Endothelial cell of umbilical vein (primary cell): ENCODE results near the gene STMND1. TPM values are rescaled to one million over a fixed set of nuclear protein-coding genes. Genes with fewer than 3 reads are reported as not detected.

ENCODE experiments used
- BruUV-seq: library from RNA; stranded (reverse); fragments of 400-500 nt; replicated peaks from 2 replicates; lab custom pipeline; 2021; lab: Mats Ljungman, UMichigan
- CTCF ChIA-PET: fragments of 300-600, 350-600 bp; sonication (Branson Sonifier 250); formaldehyde crosslinking; loops from one replicate; lab custom pipeline; 2021; ENCODE audit warnings: antibody characterized with exemption, inconsistent platforms; lab: Charles Lee
- POLR2A ChIA-PET: fragments of 300-600, 350-600 bp; sonication (Branson Sonifier 250); formaldehyde crosslinking; loops from one replicate; lab custom pipeline; 2021; ENCODE audit warnings: antibody characterized with exemption, inconsistent platforms; lab: Charles Lee
- DNase-seq: peaks from one replicate; pipeline ENCODE4 v3.0.0-alpha.2; 2011; ENCODE audit warnings: low read depth, low spot score
- FAIRE-seq: peaks from 2 replicates; lab custom pipeline; 2011; peaks lifted over from hg19 to GRCh38; lab: Jason Lieb, UNC
- H2AFZ ChIP-seq: 2 replicates; pipeline ENCODE4 v1.6.0; 2012; ENCODE audit warnings: low read depth, low read length, control low read depth, inconsistent platforms
- H3K27ac ChIP-seq: 2 replicates; pipeline ENCODE4 v1.5.1; 2011; ENCODE audit warnings: low read depth, mild to moderate bottlenecking, control low read depth, low read length, moderate library complexity; ENCODE audit not compliant: insufficient read depth
- H3K27me3 ChIP-seq, 2 experiments: 2 replicates each; pipeline versions ENCODE4 v1.6.0 to v1.6.1; 2011; ENCODE audit warnings: low read length in 2 of 2, mixed read lengths in 1 of 2; ENCODE audit not compliant: control insufficient read depth in 2 of 2, insufficient read depth in 2 of 2
- H3K36me3 ChIP-seq, 2 experiments: 2 replicates in 1 of 2; 3 replicates in 1 of 2; pipeline ENCODE4 v1.5.1; 2011; ENCODE audit warnings: low read length in 2 of 2, mild to moderate bottlenecking in 1 of 2, moderate library complexity in 1 of 2; ENCODE audit not compliant: control insufficient read depth in 2 of 2, insufficient read depth in 2 of 2; ENCODE audit errors: extremely low read depth in 1 of 2
- H3K4me1 ChIP-seq: 3 replicates; pipeline ENCODE4 v1.5.1; 2011; ENCODE audit warnings: mild to moderate bottlenecking, low read length; ENCODE audit not compliant: control insufficient read depth, insufficient read depth; ENCODE audit errors: extremely low read depth
- H3K4me2 ChIP-seq: 2 replicates; pipeline ENCODE4 v1.6.1; 2011; ENCODE audit warnings: low read length, control low read depth, mixed read lengths; ENCODE audit not compliant: insufficient read depth
- H3K4me3 ChIP-seq, 3 experiments: fragments of 200-600 bp in 1 of 3; sonication (generic), shearing (Covaris generic) in 1 of 3; replicated peaks in 1 of 3; 2 replicates each; pipeline ENCODE4 v1.5.1; 2011 to 2016; ENCODE audit warnings: control low read depth in 3 of 3, low read length in 3 of 3, mild to moderate bottlenecking in 2 of 3, inconsistent platforms in 1 of 3, low read depth in 1 of 3, moderate library complexity in 1 of 3; ENCODE audit not compliant: insufficient read depth in 1 of 3
- H3K79me2 ChIP-seq: 2 replicates; pipeline ENCODE4 v1.6.0; 2012; ENCODE audit warnings: low read length, inconsistent platforms; ENCODE audit not compliant: control insufficient read depth, insufficient read depth
- H3K9ac ChIP-seq: replicated peaks from 2 replicates; pipeline ENCODE3; 2011; ENCODE audit warnings: low read length, control low read depth; ENCODE audit not compliant: insufficient read depth; ENCODE audit errors: extremely low read depth
- H3K9me1 ChIP-seq: replicated peaks from 3 replicates; pipeline ENCODE4 v1.6.0; 2011; ENCODE audit warnings: mild to moderate bottlenecking, low read length; ENCODE audit not compliant: control insufficient read depth, insufficient read depth; ENCODE audit errors: extremely low read depth
- H3K9me3 ChIP-seq: replicated peaks from 2 replicates; pipeline ENCODE4 v1.5.1; 2012; ENCODE audit warnings: low read length, inconsistent platforms; ENCODE audit not compliant: control insufficient read depth, insufficient read depth
- H4K20me1 ChIP-seq: replicated peaks from 2 replicates; pipeline ENCODE3; 2011; ENCODE audit warnings: mild to moderate bottlenecking, low read length; ENCODE audit not compliant: control insufficient read depth, insufficient read depth; ENCODE audit errors: extremely low read depth
- EZH2 ChIP-seq: IDR thresholded peaks from 2 replicates; pipeline ENCODE4 v1.6.1; 2012; ENCODE audit warnings: borderline replicate concordance, low read depth, mild to moderate bottlenecking, moderate library complexity, low read length, inconsistent platforms; ENCODE audit not compliant: severe bottlenecking
- FOS ChIP-seq: IDR thresholded peaks from 2 replicates; pipeline ENCODE4 v1.6.1; 2011; ENCODE audit warnings: mild to moderate bottlenecking, low read length, moderate library complexity, borderline replicate concordance; ENCODE audit not compliant: insufficient read depth
- GATA2 ChIP-seq: IDR thresholded peaks from 2 replicates; pipeline ENCODE4 v1.7.0; 2011; ENCODE audit warnings: low read depth, mild to moderate bottlenecking, moderate library complexity, mixed read lengths, low read length; ENCODE audit not compliant: insufficient read length, insufficient read depth
- JUN ChIP-seq: IDR thresholded peaks from 2 replicates; pipeline ENCODE4 v1.6.1; 2011; ENCODE audit warnings: borderline replicate concordance, low read depth; ENCODE audit not compliant: insufficient read length, insufficient read depth
- MYC ChIP-seq: IDR thresholded peaks from one replicate; pipeline ENCODE4 v1.6.1; 2011; ENCODE audit warnings: mild to moderate bottlenecking, low read depth, low read length
- POLR2A ChIP-seq: IDR thresholded peaks from 2 replicates; pipeline ENCODE4 v1.6.1; 2012; ENCODE audit warnings: low read depth, mild to moderate bottlenecking, control low read depth, low read length
- POLR2AphosphoS5 ChIP-seq: IDR thresholded peaks from 2 replicates; pipeline ENCODE4 v1.6.1; 2012; ENCODE audit warnings: low read depth, mild to moderate bottlenecking, control low read depth, low read length, moderate library complexity; ENCODE audit not compliant: insufficient read depth
- dilution Hi-C: fragments of 300-500 bp; cut with MboI; formaldehyde crosslinking; loops from one replicate; pipeline ENCODE4 v1.15.0; 2019; ENCODE audit warnings: low sequenced_read_pairs; ENCODE audit not compliant: extremely low pct_ligation_motif_present
- intact Hi-C: fragments of 100-400 bp; cut with micrococcal nuclease; formaldehyde crosslinking; loops from one replicate; pipeline ENCODE4 v1.10.0; 2022
- polyA plus RNA-seq, 4 experiments: library from polyadenylated mRNA; depleted of rRNA in 3 of 4; stranded (reverse) in 3 of 4; unstranded in 1 of 4; fragments of >200 nt; gene quantifications; 2 replicates each; pipeline versions ENCODE4 v1.2.1 to v1.2.3, GENCODE V29; 2011 to 2012; ENCODE audit warnings: missing spikeins in 1 of 4
- total RNA-seq: library from RNA; stranded (reverse); gene quantifications from 2 replicates; pipeline ENCODE4 v1.2.3, GENCODE V29; 2021
- TF ChIP-seq, protein P1 (sequence below), 2 donors: IDR thresholded peaks; 1 replicate in 1 of 2; 2 replicates in 1 of 2; pipeline ENCODE4 v1.5.1; 2011; ENCODE audit warnings: low read length in 2 of 2, mild to moderate bottlenecking in 2 of 2, moderate library complexity in 2 of 2, control low read depth in 1 of 2, inconsistent platforms in 1 of 2, low read depth in 1 of 2; ENCODE audit not compliant: insufficient read depth in 1 of 2; ENCODE audit errors: extremely low read depth in 1 of 2
- TF ChIP-seq, protein P2 (sequence below): IDR thresholded peaks from 2 replicates; pipeline ENCODE4 v1.6.1; 2011; ENCODE audit not compliant: insufficient read depth, insufficient read length

Gene STMND1
- total and polyA plus RNA-seq, 2 donors (not counting 3 experiments of a cell fraction or from before 2014, with no cell fraction given) = not detected

DNA sequence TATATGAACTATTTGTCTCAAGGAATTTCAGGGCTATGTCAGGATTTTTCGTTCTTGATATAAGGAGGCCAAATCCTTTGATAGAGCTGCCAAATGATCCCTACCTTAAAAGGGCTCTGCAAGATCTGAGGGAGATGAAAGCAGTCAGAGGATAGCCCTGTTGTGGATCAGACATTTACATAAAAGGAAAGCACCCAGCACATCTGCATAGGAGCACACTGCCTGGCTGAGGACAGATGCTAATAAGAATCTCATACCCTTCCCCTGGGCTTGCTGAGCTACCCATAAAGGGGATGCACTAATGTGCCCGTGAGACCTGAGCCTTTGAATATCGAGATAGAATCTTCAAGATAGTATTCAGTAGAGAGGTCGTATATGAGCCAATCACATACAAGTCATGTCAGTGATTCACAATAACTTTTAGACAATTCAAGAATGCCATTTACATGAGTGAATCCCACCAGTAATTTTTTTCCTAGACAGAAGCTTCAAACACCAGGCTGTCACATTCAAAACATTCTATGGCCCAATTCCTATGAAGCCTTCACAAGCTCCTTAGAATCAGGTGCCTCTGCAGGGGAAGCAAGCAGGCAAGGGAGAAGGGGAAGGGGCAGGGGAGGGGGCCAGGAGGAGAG, 71.1 kb downstream of the STMND1 start:
- intact Hi-C loops = no loop called here
- Histone ChIP-seq H3K27me3 (no peaks in the 10 kb centered on the region), H3K4me1 (no peaks in the 10 kb centered on the region), H3K9me3 (no peaks in the 10 kb centered on the region), H3K4me3 (no peak overlapping the region), H3K9me1 (no peaks in the 10 kb centered on the region), H2AFZ (no peak overlapping the region), H3K27ac (no peak overlapping the region), H3K9ac (no peak overlapping the region), H3K4me2 (no peak overlapping the region), H4K20me1 (no peaks in the 10 kb centered on the region), H3K36me3 (no peaks in the 10 kb centered on the region), H3K79me2 (no peaks in the 10 kb centered on the region)
- no TSS peak for BruUV-seq
- ChIA-PET POLR2A (no interaction called here), CTCF (no interaction called here)
- TF ChIP-seq GATA2 (no peak), EZH2 (no peak), POLR2AphosphoS5 (no peak), MYC (no peak), JUN (no peak), POLR2A (no peak), FOS (no peak)
- TF ChIP-seq, protein P1, sequence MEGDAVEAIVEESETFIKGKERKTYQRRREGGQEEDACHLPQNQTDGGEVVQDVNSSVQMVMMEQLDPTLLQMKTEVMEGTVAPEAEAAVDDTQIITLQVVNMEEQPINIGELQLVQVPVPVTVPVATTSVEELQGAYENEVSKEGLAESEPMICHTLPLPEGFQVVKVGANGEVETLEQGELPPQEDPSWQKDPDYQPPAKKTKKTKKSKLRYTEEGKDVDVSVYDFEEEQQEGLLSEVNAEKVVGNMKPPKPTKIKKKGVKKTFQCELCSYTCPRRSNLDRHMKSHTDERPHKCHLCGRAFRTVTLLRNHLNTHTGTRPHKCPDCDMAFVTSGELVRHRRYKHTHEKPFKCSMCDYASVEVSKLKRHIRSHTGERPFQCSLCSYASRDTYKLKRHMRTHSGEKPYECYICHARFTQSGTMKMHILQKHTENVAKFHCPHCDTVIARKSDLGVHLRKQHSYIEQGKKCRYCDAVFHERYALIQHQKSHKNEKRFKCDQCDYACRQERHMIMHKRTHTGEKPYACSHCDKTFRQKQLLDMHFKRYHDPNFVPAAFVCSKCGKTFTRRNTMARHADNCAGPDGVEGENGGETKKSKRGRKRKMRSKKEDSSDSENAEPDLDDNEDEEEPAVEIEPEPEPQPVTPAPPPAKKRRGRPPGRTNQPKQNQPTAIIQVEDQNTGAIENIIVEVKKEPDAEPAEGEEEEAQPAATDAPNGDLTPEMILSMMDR (IDR thresholded peaks at IDR 0.05; ENCODE audit: extremely low read depth in 1 of 2, insufficient read depth in 1 of 2, low read depth in 1 of 2, low read length in 2 of 2) = no peak
- TF ChIP-seq, protein P2, sequence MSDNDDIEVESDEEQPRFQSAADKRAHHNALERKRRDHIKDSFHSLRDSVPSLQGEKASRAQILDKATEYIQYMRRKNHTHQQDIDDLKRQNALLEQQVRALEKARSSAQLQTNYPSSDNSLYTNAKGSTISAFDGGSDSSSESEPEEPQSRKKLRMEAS = no peak
- DNase-seq (no peak), FAIRE-seq (no peak)
- dilution Hi-C loops = no loop called here
